IMR-90 (cell line): Measurements from ENCODE around the gene GPRASP2. TPM values are rescaled to one million over a fixed set of nuclear protein-coding genes. Genes with fewer than 3 reads are reported as not detected.

Experiments
- ATAC-seq: fragments of 200-7000 bp; cut with Tn5 transposase; 2 replicates; pipeline ENCODE4 v1.9.1; 2020; ENCODE audit warnings: low read depth, mild to moderate bottlenecking, moderate library complexity
- BruUV-seq: library from RNA; stranded (reverse); fragments of 400-500 nt; replicated peaks from 2 replicates; lab custom pipeline; 2021; lab: Mats Ljungman, UMichigan
- CTCF ChIA-PET: fragments of 300-600 bp; formaldehyde crosslinking; extraction: SDS; loops from one replicate; lab custom pipeline; 2021; ENCODE audit warnings: antibody characterized with exemption; lab: Yijun Ruan, JAX
- POLR2A ChIA-PET: fragments of 300-600 bp; sonication (Branson Sonifier 250); formaldehyde crosslinking; loops from one replicate; lab custom pipeline; 2022; ENCODE audit warnings: antibody characterized with exemption; ENCODE audit not compliant: unreplicated experiment; lab: Charles Lee
- DNase-seq: peaks from one replicate; pipeline ENCODE4 v3.0.0; 2013
- H2AFZ ChIP-seq: replicated peaks from 2 replicates; pipeline ENCODE3; 2013; ENCODE audit warnings: low read length, mild to moderate bottlenecking; ENCODE audit not compliant: poor library complexity
- H2AK5ac ChIP-seq: 2 replicates; pipeline ENCODE4 v1.6.1; 2013; ENCODE audit warnings: low read depth, low read length, inconsistent platforms
- H2AK9ac ChIP-seq: replicated peaks from 2 replicates; pipeline ENCODE3; 2013; ENCODE audit warnings: mild to moderate bottlenecking, low read depth, low read length, moderate library complexity; ENCODE audit not compliant: poor library complexity
- H2BK120ac ChIP-seq: 2 replicates; pipeline ENCODE4 v1.6.1; 2013; ENCODE audit warnings: low read depth, low read length, inconsistent platforms
- H2BK15ac ChIP-seq: 3 replicates; pipeline ENCODE4 v1.6.1; 2013; ENCODE audit warnings: low read depth, low read length, inconsistent platforms
- H2BK20ac ChIP-seq: 2 replicates; pipeline ENCODE4 v1.6.1; 2013; ENCODE audit warnings: low read depth, mild to moderate bottlenecking, inconsistent platforms, low read length, moderate library complexity
- H2BK5ac ChIP-seq: 2 replicates; pipeline ENCODE4 v1.6.1; 2013; ENCODE audit warnings: mild to moderate bottlenecking, low read depth, low read length, inconsistent platforms; ENCODE audit not compliant: poor library complexity, severe bottlenecking
- H3K14ac ChIP-seq: replicated peaks from 2 replicates; pipeline ENCODE4 v1.6.1; 2013; ENCODE audit warnings: low read depth, low read length, inconsistent platforms
- H3K18ac ChIP-seq: 2 replicates; pipeline ENCODE4 v1.6.1; 2013; ENCODE audit warnings: low read depth, low read length, control low read depth
- H3K23ac ChIP-seq: 2 replicates; pipeline ENCODE4 v1.6.1; 2013; ENCODE audit warnings: low read depth, low read length, inconsistent platforms
- H3K27ac ChIP-seq: 2 replicates; pipeline ENCODE4 v1.5.1; 2013; ENCODE audit warnings: mild to moderate bottlenecking, control low read depth, low read length; ENCODE audit not compliant: insufficient read depth
- H3K27me3 ChIP-seq: 2 replicates; pipeline ENCODE4 v1.6.1; 2013; ENCODE audit warnings: low read length; ENCODE audit not compliant: control insufficient read depth, insufficient read depth
- H3K36me3 ChIP-seq: 2 replicates; pipeline ENCODE4 v1.6.1; 2013; ENCODE audit warnings: low read length, mixed read lengths; ENCODE audit not compliant: control insufficient read depth, insufficient read depth
- H3K4ac ChIP-seq: 2 replicates; pipeline ENCODE4 v1.6.1; 2013; ENCODE audit warnings: low read depth, low read length, inconsistent platforms
- H3K4me1 ChIP-seq: 2 replicates; pipeline ENCODE4 v1.6.1; 2013; ENCODE audit warnings: low read length, mixed read lengths; ENCODE audit not compliant: control insufficient read depth, insufficient read depth
- H3K4me2 ChIP-seq: 2 replicates; pipeline ENCODE4 v1.6.1; 2013; ENCODE audit warnings: low read depth, mild to moderate bottlenecking, control low read depth, low read length, moderate library complexity
- H3K4me3 ChIP-seq: 2 replicates; pipeline ENCODE4 v1.5.1; 2013; ENCODE audit warnings: low read depth, mild to moderate bottlenecking, control low read depth, low read length, moderate library complexity; ENCODE audit not compliant: insufficient read depth
- H3K56ac ChIP-seq: 2 replicates; pipeline ENCODE4 v1.6.1; 2013; ENCODE audit warnings: low read length, inconsistent platforms; ENCODE audit not compliant: insufficient read depth; ENCODE audit errors: extremely low read depth
- H3K79me1 ChIP-seq, 2 experiments: 2 replicates each; pipeline ENCODE4 v1.6.1; 2013; ENCODE audit warnings: low read length in 2 of 2, inconsistent platforms in 1 of 2, low read depth in 1 of 2
- H3K9ac ChIP-seq: 2 replicates; pipeline ENCODE4 v1.6.1; 2013; ENCODE audit warnings: low read depth, low read length, control low read depth
- H3K9me1 ChIP-seq: 2 replicates; pipeline ENCODE4 v1.6.1; 2013; ENCODE audit warnings: low read length, inconsistent platforms; ENCODE audit not compliant: insufficient read depth
- H3K9me3 ChIP-seq: 2 replicates; pipeline ENCODE4 v1.6.1; 2013; ENCODE audit warnings: low read length; ENCODE audit not compliant: control insufficient read depth, insufficient read depth
- H4K20me1 ChIP-seq: 2 replicates; pipeline ENCODE4 v1.6.1; 2013; ENCODE audit warnings: low read length, inconsistent platforms; ENCODE audit not compliant: insufficient read depth
- H4K5ac ChIP-seq: 2 replicates; pipeline ENCODE4 v1.6.1; 2013; ENCODE audit warnings: mild to moderate bottlenecking, low read depth, low read length, control low read depth
- H4K8ac ChIP-seq, 2 experiments: 2 replicates each; pipeline ENCODE4 v1.6.1; 2013; ENCODE audit warnings: low read depth in 2 of 2, low read length in 2 of 2, control low read depth in 1 of 2, inconsistent platforms in 1 of 2
- H4K91ac ChIP-seq: 2 replicates; pipeline ENCODE4 v1.6.1; 2013; ENCODE audit warnings: low read depth, low read length, inconsistent platforms; ENCODE audit not compliant: insufficient read depth
- BHLHE40 ChIP-seq: fragments of 150-350 bp; IDR thresholded peaks from 2 replicates; pipeline ENCODE4 v1.6.1; 2016; ENCODE audit warnings: mild to moderate bottlenecking, low read depth, low read length
- CEBPB ChIP-seq: IDR thresholded peaks from 2 replicates; pipeline ENCODE4 v1.6.1; 2012; ENCODE audit warnings: low read depth, low read length, improper control_type of control experiment
- CHD1 ChIP-seq: IDR thresholded peaks from 2 replicates; pipeline ENCODE4 v1.6.1; 2012; ENCODE audit warnings: low read depth, low read length, improper control_type of control experiment
- CTCF ChIP-seq: conservative IDR thresholded peaks from 2 replicates; pipeline ENCODE4 v1.5.1; 2012; ENCODE audit warnings: mild to moderate bottlenecking, low read depth, low read length, improper control_type of control experiment
- FOS ChIP-seq: fragments of 150-350 bp; IDR thresholded peaks from 2 replicates; pipeline ENCODE4 v1.6.1; 2016; ENCODE audit warnings: low read depth, low read length
- MAFK ChIP-seq: IDR thresholded peaks from 2 replicates; pipeline ENCODE4 v1.6.1; 2012; ENCODE audit warnings: low read depth, low read length, improper control_type of control experiment
- MAZ ChIP-seq: IDR thresholded peaks from 2 replicates; pipeline ENCODE4 v1.6.1; 2012; ENCODE audit warnings: low read depth, mild to moderate bottlenecking, low read length, improper control_type of control experiment, moderate library complexity, borderline replicate concordance
- MXI1 ChIP-seq: IDR thresholded peaks from 2 replicates; pipeline ENCODE4 v1.6.1; 2012; ENCODE audit warnings: low read depth, mild to moderate bottlenecking, low read length, moderate library complexity, borderline replicate concordance
- NFE2L2 ChIP-seq: fragments of 150-350 bp; IDR thresholded peaks from 2 replicates; pipeline ENCODE4 v1.6.1; 2016; ENCODE audit warnings: low read depth, mild to moderate bottlenecking, low read length
- POLR2A ChIP-seq: IDR thresholded peaks from 2 replicates; pipeline ENCODE4 v1.6.1; 2012; ENCODE audit warnings: mild to moderate bottlenecking, low read depth, low read length
- RAD21 ChIP-seq: IDR thresholded peaks from 2 replicates; pipeline ENCODE4 v1.6.1; 2012; ENCODE audit warnings: low read length, improper control_type of control experiment
- RCOR1 ChIP-seq: IDR thresholded peaks from 2 replicates; pipeline ENCODE4 v1.6.1; 2012; ENCODE audit warnings: mild to moderate bottlenecking, low read length, improper control_type of control experiment; ENCODE audit not compliant: insufficient replicate concordance
- RFX5 ChIP-seq: IDR thresholded peaks from 2 replicates; pipeline ENCODE4 v1.8.0; 2012; ENCODE audit warnings: low read depth, mild to moderate bottlenecking, low read length, moderate library complexity
- SMC3 ChIP-seq: fragments of 150-350 bp; IDR thresholded peaks from 2 replicates; pipeline ENCODE4 v1.6.1; 2016; ENCODE audit warnings: low read depth, mild to moderate bottlenecking, antibody characterized with exemption, low read length, moderate library complexity
- USF2 ChIP-seq: fragments of 150-350 bp; IDR thresholded peaks from 2 replicates; pipeline ENCODE4 v1.6.1; 2017; ENCODE audit warnings: mild to moderate bottlenecking, antibody characterized with exemption, low read length, low read depth
- WGBS, 2 experiments: methylation state at CpG; one replicate each; pipeline versions ENCODE4 v1.1.5 to v1.1.7; 2013; ENCODE audit warnings: missing lambda C conversion rate in 2 of 2; ENCODE audit not compliant: insufficient read length in 1 of 2; ENCODE audit errors: extremely low coverage in 2 of 2; 5-methylcytosine and 5-hydroxymethylcytosine counted together
- dilution Hi-C: fragments of 300-500 bp; cut with HindIII; formaldehyde crosslinking; loops from one replicate; pipeline ENCODE4 v1.14.3; 2018; ENCODE audit warnings: low sequenced_read_pairs; ENCODE audit not compliant: unreplicated experiment
- in situ Hi-C: fragments of 300-500 bp; cut with MboI; formaldehyde crosslinking; loops from 3 replicates; pipeline ENCODE4 v1.14.3; 2019; ENCODE audit warnings: low sequenced_read_pairs, inconsistent platforms, mixed read lengths
- intact Hi-C: fragments of 100-400 bp; cut with micrococcal nuclease; formaldehyde crosslinking; loops from 2 replicates; pipeline ENCODE4 v1.10.0; 2022
- polyA plus RNA-seq, 3 experiments: library from polyadenylated mRNA; depleted of rRNA; stranded (reverse); fragments of >200 nt; gene quantifications; 2 replicates each; pipeline ENCODE4 v1.2.3, GENCODE V29; 2012; ENCODE audit warnings: low replicate concordance in 1 of 3
- total RNA-seq: library from RNA; depleted of rRNA; stranded (reverse); fragments of >200 nt; gene quantifications from 2 replicates; pipeline ENCODE4 v1.2.3, GENCODE V29; 2012
- TF ChIP-seq, protein P1 (sequence below): fragments of 150-350 bp; IDR thresholded peaks from 2 replicates; pipeline ENCODE4 v1.6.1; 2016; ENCODE audit warnings: low read depth, mild to moderate bottlenecking, low read length, moderate library complexity, borderline replicate concordance

The GPRASP2 gene
- total and polyA plus RNA-seq, 2 of the 4 experiments (the other 2 are of a cell fraction) = 9.4 to 24.7 TPM

DNA sequence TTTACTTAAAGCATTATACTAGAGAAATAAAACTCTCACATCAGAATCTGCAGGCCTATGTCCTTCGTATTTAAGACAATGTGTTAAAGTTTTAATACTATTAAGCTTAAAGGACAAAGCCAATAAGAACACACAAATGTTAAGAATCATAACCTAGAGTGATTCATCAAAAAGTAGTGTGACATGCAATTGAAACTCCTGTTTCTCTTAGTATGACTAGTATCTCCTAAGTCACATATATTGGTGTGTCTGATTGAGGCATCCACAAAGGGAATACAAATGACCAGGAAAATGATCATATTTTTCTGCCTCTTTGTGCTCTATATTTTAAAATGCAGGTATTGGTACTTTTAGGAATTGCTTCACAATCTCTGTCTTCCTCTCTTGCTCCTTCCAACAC lies 32.1 kb downstream of the GPRASP2 start:
- no peak overlapping the region for H3K14ac ChIP-seq
- in situ Hi-C loops (no loop called here), dilution Hi-C loops (no loop called here), intact Hi-C loops (no loop called here)
- no peaks in the 10 kb centered on the region for H3K9me3 ChIP-seq
- no peak overlapping the region for H2AK5ac ChIP-seq
- no peak overlapping the region for H3K4ac ChIP-seq
- H2BK15ac ChIP-seq = no peak overlapping the region
- 0 out of 2 replicates have a peak, but pooled peaks cover 4% of the 10 kb centered on the region for H3K9me1 ChIP-seq
- no peaks in the 10 kb centered on the region; the same call in 1 of the 2 replicates for H3K27me3 ChIP-seq
- H3K4me2 ChIP-seq = no peak overlapping the region
- no peak overlapping the region for H3K23ac ChIP-seq
- H2BK5ac ChIP-seq = no peak overlapping the region
- H3K4me3 ChIP-seq = no peak overlapping the region
- ChIA-PET CTCF (interaction anchor here (0.6 kb wide), 1 partner anchor 19 kb away, joined by 3 read pairs; no protein-coding TSS in a partner anchor), POLR2A (no interaction called here)
- H3K9ac ChIP-seq = no peak overlapping the region
- no peak overlapping the region for H3K27ac ChIP-seq
- WGBS, 2 experiments = no CpG with 5 or more reads among the region's 1 CpG
- H4K91ac ChIP-seq = no peak overlapping the region
- ATAC-seq = no peak
- no TSS peak for BruUV-seq
- no peaks in the 10 kb centered on the region for H4K20me1 ChIP-seq
- H3K36me3 ChIP-seq = no peaks in the 10 kb centered on the region
- no peak overlapping the region for H3K18ac ChIP-seq
- H2BK120ac ChIP-seq = no peak overlapping the region
- DNase-seq = no peak
- H2AFZ ChIP-seq = no peak overlapping the region
- no peak overlapping the region for H4K8ac ChIP-seq
- no peak for TF ChIP-seq USF2
- TF ChIP-seq, protein P1, sequence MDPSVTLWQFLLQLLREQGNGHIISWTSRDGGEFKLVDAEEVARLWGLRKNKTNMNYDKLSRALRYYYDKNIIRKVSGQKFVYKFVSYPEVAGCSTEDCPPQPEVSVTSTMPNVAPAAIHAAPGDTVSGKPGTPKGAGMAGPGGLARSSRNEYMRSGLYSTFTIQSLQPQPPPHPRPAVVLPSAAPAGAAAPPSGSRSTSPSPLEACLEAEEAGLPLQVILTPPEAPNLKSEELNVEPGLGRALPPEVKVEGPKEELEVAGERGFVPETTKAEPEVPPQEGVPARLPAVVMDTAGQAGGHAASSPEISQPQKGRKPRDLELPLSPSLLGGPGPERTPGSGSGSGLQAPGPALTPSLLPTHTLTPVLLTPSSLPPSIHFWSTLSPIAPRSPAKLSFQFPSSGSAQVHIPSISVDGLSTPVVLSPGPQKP = no peak
- no peak for TF ChIP-seq MAFK
- no peak for TF ChIP-seq FOS
- no peak for TF ChIP-seq CEBPB
- no peak for TF ChIP-seq SMC3
- no peak for TF ChIP-seq BHLHE40
- TF ChIP-seq MXI1 = no peak
- TF ChIP-seq CTCF = no peak
- TF ChIP-seq RCOR1 = no peak
- TF ChIP-seq RFX5 = no peak
- no peak for TF ChIP-seq CHD1
- no peak for TF ChIP-seq MAZ
- no peak for TF ChIP-seq POLR2A
- TF ChIP-seq RAD21 = no peak
- TF ChIP-seq NFE2L2 = no peak
- no peaks in the 10 kb centered on the region for H3K4me1 ChIP-seq
- no peaks in the 10 kb centered on the region for H3K79me1 ChIP-seq
- H4K5ac ChIP-seq = no peak overlapping the region
- H3K56ac ChIP-seq = no peak overlapping the region
- no peak overlapping the region for H2AK9ac ChIP-seq
- H2BK20ac ChIP-seq = no peak overlapping the region
